Measurements from ENCODE around the gene PPM1H. TPM values are rescaled to one million over a fixed set of nuclear protein-coding genes. Genes with fewer than 3 reads are reported as not detected.

PPM1H gene
- total and polyA plus RNA-seq, 10 of the 15 experiments (the other 5 are each of a cell fraction or from before 2014, with no cell fraction given): 0.11 to 0.83 (median 0.49) TPM

DNA sequence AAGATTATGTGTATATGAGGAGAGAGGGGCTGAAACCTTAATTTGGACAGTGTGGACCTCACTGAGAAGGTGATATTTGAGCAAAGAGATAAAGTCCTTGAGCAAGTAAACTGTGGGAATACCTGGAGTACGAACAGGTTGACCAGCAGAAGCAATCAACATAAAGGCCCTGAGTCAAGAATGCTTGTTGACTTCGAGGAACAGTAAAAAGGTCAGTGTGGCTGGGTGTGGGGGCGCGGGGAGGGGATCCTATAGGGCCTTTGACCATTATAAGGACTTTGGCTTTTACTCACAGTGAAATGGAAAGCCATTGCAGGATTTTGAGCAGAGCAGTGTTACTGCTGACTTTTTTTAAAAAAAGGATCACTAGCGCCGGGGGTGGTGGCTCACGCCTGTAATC, 34.7 kb upstream of the PPM1H start:
- H3K4me1 ChIP-seq (ENCODE audit: control insufficient read depth, insufficient read depth, low read length): no peaks in the 10 kb centered on the region
- SMC1A ChIA-PET (ENCODE audit: uncharacterized antibody, unreplicated experiment): no interaction called here
- no peak for TF ChIP-seq ZBTB11 (CRISPR knock-in tag; IDR thresholded peaks at IDR 0.05)
- no peak for TF ChIP-seq ETV6 (conservative IDR thresholded peaks at IDR 0.05 in 1 of 2, IDR thresholded peaks at IDR 0.05 in 1 of 2; ENCODE audit: borderline replicate concordance in 1 of 2, low read depth in 1 of 2)
- no peak for TF ChIP-seq EP300 (IDR thresholded peaks at IDR 0.05; ENCODE audit: borderline replicate concordance in 1 of 2, control insufficient read depth in 1 of 2, low read depth in 2 of 2, low read length in 2 of 2)
- no peak for TF ChIP-seq MAX (IDR thresholded peaks at IDR 0.05; ENCODE audit: low read depth, low read length)
- no peak for TF ChIP-seq NR2C2 (IDR thresholded peaks at IDR 0.05; ENCODE audit: borderline replicate concordance, control insufficient read depth, insufficient read length, low read depth)
- TF ChIP-seq, protein P1, sequence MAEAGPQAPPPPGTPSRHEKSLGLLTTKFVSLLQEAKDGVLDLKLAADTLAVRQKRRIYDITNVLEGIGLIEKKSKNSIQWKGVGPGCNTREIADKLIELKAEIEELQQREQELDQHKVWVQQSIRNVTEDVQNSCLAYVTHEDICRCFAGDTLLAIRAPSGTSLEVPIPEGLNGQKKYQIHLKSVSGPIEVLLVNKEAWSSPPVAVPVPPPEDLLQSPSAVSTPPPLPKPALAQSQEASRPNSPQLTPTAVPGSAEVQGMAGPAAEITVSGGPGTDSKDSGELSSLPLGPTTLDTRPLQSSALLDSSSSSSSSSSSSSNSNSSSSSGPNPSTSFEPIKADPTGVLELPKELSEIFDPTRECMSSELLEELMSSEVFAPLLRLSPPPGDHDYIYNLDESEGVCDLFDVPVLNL (IDR thresholded peaks at IDR 0.05; ENCODE audit: low read depth, low read length): no peak
- TF ChIP-seq RELA (IDR thresholded peaks at IDR 0.05; ENCODE audit: borderline replicate concordance, partially characterized antibody): no peak
- no peak for TF ChIP-seq ZNF592 (IDR thresholded peaks at IDR 0.05)
- no peak for TF ChIP-seq SMAD1 (IDR thresholded peaks at IDR 0.05; ENCODE audit: low read depth, partially characterized antibody)
- TF ChIP-seq POLR2A (IDR thresholded peaks at IDR 0.05; ENCODE audit: low read depth, low read length): no peak
- TF ChIP-seq, protein P2, sequence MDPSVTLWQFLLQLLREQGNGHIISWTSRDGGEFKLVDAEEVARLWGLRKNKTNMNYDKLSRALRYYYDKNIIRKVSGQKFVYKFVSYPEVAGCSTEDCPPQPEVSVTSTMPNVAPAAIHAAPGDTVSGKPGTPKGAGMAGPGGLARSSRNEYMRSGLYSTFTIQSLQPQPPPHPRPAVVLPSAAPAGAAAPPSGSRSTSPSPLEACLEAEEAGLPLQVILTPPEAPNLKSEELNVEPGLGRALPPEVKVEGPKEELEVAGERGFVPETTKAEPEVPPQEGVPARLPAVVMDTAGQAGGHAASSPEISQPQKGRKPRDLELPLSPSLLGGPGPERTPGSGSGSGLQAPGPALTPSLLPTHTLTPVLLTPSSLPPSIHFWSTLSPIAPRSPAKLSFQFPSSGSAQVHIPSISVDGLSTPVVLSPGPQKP (IDR thresholded peaks at IDR 0.05; ENCODE audit: low read depth, low read length): no peak
- TF ChIP-seq SREBF2 (IDR thresholded peaks at IDR 0.05; ENCODE audit: low read length): no peak
- no peak for TF ChIP-seq JUNB (IDR thresholded peaks at IDR 0.05)
- TF ChIP-seq FOS (IDR thresholded peaks at IDR 0.05; ENCODE audit: borderline replicate concordance, extremely low read depth, insufficient read length): no peak
- TF ChIP-seq HDGF (IDR thresholded peaks at IDR 0.05): no peak

More for the DNA sequence above, 34.7 kb upstream of the PPM1H start:
- no peaks in the 10 kb centered on the region for H4K20me1 ChIP-seq (ENCODE audit: control insufficient read depth, insufficient read depth)
- no peak overlapping the region for H3K9ac ChIP-seq (ENCODE audit: control insufficient read depth, insufficient read depth, low read length)
- intact Hi-C loops (cut with micrococcal nuclease; ENCODE audit: unreplicated experiment): no loop called here
- H3K9me3 ChIP-seq (replicated peaks; ENCODE audit: control insufficient read depth, insufficient read depth, low read length): no peaks in the 10 kb centered on the region
- ATAC-seq (no peak), DNase-seq (ENCODE audit: low read depth, low spot score) (no peak), FAIRE-seq (no peak)
- H3K79me2 ChIP-seq (ENCODE audit: control insufficient read depth, insufficient read depth, low read length): no peaks in the 10 kb centered on the region
- ChIA-PET RAD21 (ENCODE audit: unreplicated experiment) (no interaction called here), CTCF (no interaction called here), POLR2A (no interaction called here)
- no TSS peak for BruUV-seq (replicated peaks)
- no peak overlapping the region for H3K27ac ChIP-seq (ENCODE audit: control insufficient read depth, insufficient read depth)
- no peak overlapping the region for H2AFZ ChIP-seq (ENCODE audit: control insufficient read depth, low read depth, low read length)
- 63% methylated on average over 7 of the region's 7 CpGs for WGBS (ENCODE audit: insufficient coverage, insufficient replicate concordance, low lambda C conversion rate, missing lambda C conversion rate)
- H3K4me3 ChIP-seq: no peak overlapping the region
- in situ Hi-C loops (cut with MboI): no loop called here
- H3K27me3 ChIP-seq (replicated peaks in 1 of 2; ENCODE audit: control insufficient read depth in 2 of 2, insufficient read depth in 2 of 2, low read length in 1 of 2): no peaks in the 10 kb centered on the region; a peak in 1 of 4 replicates
- no peak overlapping the region for H3K4me2 ChIP-seq (ENCODE audit: control insufficient read depth, insufficient read depth)
- H3K36me3 ChIP-seq (ENCODE audit: control insufficient read depth in 2 of 2, insufficient read depth in 2 of 2, low read length in 1 of 2): no peaks in the 10 kb centered on the region

All from GM12878 (cell line).